Epithelial cell of proximal tubule (primary cell): ENCODE measurements around the gene KLHL28. TPM values are rescaled to one million over a fixed set of nuclear protein-coding genes. Genes with fewer than 3 reads are reported as not detected.

Source experiments
- DNase-seq: peaks from one replicate; pipeline ENCODE4 v3.0.0-alpha.2; 2011; ENCODE audit warnings: low read depth
- H3K4me3 ChIP-seq: 2 replicates; pipeline ENCODE4 v1.5.1; 2011; ENCODE audit warnings: low read depth, mild to moderate bottlenecking, low read length
- total RNA-seq: library from RNA; depleted of rRNA; stranded (reverse); fragments of >200 nt; gene quantifications from 2 replicates; pipeline ENCODE4 v1.2.3, GENCODE V29; 2015
- TF ChIP-seq, protein P1 (sequence below): conservative IDR thresholded peaks from 2 replicates; pipeline ENCODE4 v1.5.1; 2012; ENCODE audit warnings: low read depth, mild to moderate bottlenecking, low read length

Gene KLHL28, protein sequence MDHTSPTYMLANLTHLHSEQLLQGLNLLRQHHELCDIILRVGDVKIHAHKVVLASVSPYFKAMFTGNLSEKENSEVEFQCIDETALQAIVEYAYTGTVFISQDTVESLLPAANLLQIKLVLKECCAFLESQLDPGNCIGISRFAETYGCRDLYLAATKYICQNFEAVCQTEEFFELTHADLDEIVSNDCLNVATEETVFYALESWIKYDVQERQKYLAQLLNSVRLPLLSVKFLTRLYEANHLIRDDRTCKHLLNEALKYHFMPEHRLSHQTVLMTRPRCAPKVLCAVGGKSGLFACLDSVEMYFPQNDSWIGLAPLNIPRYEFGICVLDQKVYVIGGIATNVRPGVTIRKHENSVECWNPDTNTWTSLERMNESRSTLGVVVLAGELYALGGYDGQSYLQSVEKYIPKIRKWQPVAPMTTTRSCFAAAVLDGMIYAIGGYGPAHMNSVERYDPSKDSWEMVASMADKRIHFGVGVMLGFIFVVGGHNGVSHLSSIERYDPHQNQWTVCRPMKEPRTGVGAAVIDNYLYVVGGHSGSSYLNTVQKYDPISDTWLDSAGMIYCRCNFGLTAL
- 3.7 and 5.0 TPM in 2 replicates for total RNA-seq

DNA sequence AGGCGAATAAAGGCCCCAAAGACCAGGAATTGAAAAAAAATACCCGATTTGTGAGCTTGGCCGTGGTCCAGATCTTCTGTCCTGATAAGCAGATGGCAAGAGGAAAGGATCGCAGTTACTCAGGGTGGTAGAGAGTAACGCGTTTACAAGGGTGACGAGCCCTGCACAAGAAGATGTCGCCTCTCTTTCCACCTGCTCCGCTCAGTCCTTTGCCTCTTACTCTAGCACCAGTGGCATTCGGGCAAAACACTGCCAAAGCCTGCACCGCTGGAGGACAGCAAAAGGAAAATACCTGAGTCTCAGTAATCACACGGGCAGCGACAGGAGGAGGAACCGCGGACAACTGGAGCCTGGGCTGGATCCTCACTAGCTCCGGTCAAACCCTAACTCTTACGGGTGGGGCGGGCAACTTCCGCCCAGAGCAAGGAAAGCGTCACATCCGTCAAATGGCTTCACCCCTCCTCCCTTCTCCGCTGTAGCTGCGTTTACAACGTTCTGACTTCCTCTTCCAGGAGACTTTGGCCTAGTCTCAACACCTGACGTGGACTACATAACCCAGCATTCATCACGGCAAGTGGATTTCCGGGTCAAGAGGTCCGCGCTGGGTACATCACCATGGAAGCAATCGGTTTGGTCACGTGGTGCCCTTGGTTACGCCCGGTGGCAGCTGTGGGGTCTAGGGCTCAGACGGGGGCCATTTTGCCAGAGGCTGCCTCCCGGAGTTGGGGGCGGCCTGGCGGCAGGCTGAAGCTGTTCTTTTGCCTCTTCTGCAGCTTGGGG lies at the start of gene KLHL28, which contains the start of gene TOGARAM1:
TSS of gene KLHL28 (minus strand) at position 394 of the 780 bp plus-strand sequence. CDS start 16,019 bp downstream, outside the sequence.
TSS of gene TOGARAM1 (plus strand) at position 637 of the 780 bp plus-strand sequence. CDS start 232 bp downstream, outside the sequence.
- TF ChIP-seq, protein P1, sequence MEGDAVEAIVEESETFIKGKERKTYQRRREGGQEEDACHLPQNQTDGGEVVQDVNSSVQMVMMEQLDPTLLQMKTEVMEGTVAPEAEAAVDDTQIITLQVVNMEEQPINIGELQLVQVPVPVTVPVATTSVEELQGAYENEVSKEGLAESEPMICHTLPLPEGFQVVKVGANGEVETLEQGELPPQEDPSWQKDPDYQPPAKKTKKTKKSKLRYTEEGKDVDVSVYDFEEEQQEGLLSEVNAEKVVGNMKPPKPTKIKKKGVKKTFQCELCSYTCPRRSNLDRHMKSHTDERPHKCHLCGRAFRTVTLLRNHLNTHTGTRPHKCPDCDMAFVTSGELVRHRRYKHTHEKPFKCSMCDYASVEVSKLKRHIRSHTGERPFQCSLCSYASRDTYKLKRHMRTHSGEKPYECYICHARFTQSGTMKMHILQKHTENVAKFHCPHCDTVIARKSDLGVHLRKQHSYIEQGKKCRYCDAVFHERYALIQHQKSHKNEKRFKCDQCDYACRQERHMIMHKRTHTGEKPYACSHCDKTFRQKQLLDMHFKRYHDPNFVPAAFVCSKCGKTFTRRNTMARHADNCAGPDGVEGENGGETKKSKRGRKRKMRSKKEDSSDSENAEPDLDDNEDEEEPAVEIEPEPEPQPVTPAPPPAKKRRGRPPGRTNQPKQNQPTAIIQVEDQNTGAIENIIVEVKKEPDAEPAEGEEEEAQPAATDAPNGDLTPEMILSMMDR = no peak

DNA sequence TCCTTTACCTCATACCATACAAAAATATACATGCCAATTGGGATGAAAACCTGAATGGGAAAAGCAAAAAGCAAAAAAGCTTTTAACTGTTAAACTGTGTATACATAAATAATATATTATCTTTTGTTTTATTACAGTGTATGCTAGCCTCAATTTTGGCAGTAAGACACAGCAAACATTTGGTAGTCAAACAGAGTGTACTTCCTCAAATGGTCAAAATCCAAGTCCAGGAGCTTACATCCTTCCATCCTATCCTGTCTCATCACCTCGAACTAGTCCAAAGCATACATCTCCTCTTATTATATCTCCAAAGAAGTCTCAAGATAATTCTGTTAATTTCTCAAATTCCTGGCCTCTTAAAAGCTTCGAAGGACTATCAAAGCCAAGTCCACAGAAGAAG lies 42.2 kb upstream of the KLHL28 start:
- TF ChIP-seq, protein P1 = no peak
- no peak for DNase-seq
- H3K4me3 ChIP-seq = no peak overlapping the region

More for the DNA sequence above, at the start of gene KLHL28, which contains the start of gene TOGARAM1:
- peak within 1 kb of the TSS; percentile 73 for H3K4me3 ChIP-seq
- peak; percentile 99 for DNase-seq

DNA sequence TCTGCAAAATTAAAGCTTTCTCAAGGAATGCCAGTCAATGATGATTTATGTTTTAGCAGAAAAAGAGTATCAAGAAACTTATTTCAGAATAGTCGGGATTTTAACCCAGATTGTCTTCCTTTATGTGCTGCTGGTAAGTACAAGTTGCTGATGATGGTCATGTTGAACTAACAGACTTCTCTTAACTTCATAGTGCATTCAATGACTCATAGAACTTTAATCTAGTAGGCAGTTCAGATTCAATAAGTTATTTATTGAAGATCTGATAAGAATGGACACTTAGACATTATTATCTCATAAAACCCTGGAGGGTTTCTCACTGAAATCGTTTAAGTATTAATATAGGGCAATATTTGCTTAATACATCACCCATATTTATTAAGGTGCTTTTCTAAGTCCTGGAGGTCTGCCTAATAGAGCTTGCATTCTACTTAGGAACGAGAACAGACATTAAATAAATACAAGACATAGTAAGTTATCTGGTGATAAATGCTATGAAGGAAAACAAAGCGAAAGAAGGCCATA lies 34.1 kb upstream of the KLHL28 start:
- TF ChIP-seq, protein P1 = no peak
- DNase-seq = no peak
- no peak overlapping the region for H3K4me3 ChIP-seq

DNA sequence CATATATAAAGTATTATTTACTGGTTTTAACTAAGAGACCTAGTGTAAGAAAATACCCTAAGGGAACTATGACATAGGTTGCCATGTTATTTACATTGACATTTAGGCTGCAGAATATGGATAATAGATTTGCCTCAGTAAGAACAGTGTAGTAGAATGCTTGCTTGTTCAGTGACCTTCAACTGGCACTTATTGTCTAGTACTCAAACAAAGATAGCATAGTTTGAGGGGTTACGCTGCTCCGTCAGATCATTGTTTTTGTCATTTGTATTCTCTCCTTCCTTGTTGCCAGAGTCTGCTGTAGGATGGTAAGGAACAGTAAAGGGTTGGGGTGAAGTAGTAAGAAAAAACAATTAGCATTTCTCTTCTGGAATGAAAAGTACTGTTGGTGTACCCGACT lies 33.4 kb upstream of the KLHL28 start:
- no peak overlapping the region for H3K4me3 ChIP-seq
- TF ChIP-seq, protein P1 = no peak
- no peak for DNase-seq

DNA sequence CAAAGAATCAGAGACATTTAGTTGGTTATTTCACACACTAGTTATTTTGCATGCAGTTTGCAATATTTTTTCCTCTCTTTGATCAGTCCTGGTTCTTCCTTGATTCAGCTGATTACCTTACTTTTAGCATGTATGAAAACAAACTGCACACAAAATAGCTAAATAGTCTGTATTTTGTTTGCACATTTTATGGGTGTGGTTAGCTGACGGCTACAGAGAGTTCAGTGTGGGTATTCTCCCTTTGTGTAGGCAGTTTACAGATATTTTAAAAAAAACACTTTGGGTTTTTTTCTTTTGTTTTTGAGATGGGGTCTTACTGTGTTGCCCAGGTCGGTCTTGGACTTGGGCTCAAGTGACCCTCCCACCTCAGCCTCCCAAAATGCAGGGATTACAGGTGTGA lies 28.8 kb upstream of the KLHL28 start:
- TF ChIP-seq, protein P1 = no peak
- no peak overlapping the region for H3K4me3 ChIP-seq
- no peak for DNase-seq

DNA sequence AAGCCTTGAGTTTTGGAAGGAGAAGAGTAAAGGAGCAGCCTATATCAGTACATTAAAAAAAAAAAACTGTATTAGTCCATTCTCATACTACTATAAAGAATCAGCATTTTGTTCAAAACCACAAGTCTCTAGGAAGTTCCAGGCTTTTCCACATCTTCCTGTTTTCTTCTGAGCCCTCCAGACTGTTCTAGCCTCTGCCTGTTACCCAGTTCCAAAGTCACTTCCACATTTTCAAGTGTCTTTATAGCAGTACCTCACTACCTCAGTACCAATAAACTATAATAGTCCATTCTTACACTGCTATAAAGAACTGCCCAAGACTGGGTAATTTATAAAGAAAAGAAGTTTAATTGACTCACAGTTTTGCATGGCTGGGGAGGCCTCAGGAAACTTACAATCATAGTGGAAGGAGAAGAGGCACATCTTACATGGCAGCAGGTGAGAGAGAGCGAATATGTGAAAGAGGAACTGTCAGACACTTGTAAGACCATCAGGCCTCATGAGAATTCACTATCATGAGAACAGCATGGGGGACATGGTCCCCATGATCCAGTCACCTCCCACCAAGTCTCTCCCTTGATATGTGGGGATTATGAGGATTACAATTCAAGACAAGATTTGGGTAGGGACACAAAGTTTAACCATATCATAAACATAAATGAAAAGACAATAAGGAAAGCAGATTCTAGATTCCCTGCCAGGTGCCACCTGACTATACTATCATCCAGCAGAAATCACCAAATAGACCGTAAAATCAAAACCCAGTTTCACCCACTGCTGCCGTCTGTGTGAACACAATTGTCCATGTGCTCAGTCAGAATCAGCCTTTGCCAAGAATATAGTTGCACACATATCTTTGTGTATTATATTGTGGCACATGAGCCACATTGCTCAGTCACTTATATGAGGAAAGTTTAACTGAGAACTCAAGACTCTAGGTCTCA lies 28.0 kb upstream of the KLHL28 start:
- TF ChIP-seq, protein P1 = no peak
- no peak overlapping the region for H3K4me3 ChIP-seq
- no peak for DNase-seq
